ENCODE measurements around the gene PPP2R2B.
A peak's percentile ranks its signal among the peaks of the same experiment; 100 is the strongest.

The PPP2R2B gene

GRCh38 chr5:146880966-146881365 is 2.4 kb upstream of the PPP2R2B start:
- Histone ChIP-seq H3K36me3 (ENCODE audit: insufficient read depth) (no peaks in the 10 kb centered on the region), H3K4me2 (no peak overlapping the region), H4K20me1 (ENCODE audit: insufficient read depth) (no peaks in the 10 kb centered on the region), H3K9ac (no peak overlapping the region), H3K27ac (no peak overlapping the region), H3K79me2 (ENCODE audit: insufficient read depth, low read depth) (no peaks in the 10 kb centered on the region), H3K27me3 (ENCODE audit: insufficient read depth, low read depth) (no peaks in the 10 kb centered on the region), H2AFZ (ENCODE audit: low read depth) (no peak overlapping the region), H3K4me3 (IDR thresholded peaks at IDR 0.05; ENCODE audit: insufficient read depth, low read depth, low read length) (no peak overlapping the region), H3K4me1 (ENCODE audit: low read depth, poor library complexity, severe bottlenecking) (peaks cover 11% of the 10 kb centered on the region)
- no peak for TF ChIP-seq CTCF (conservative IDR thresholded peaks at IDR 0.05; ENCODE audit: low read depth, low read length)

GRCh38 chr5:146877783-146878475 is 628 bp downstream of the PPP2R2B start:
- Histone ChIP-seq H3K9ac (peak overlapping the region; percentile 53; the same call in 1 of the 2 replicates), H3K4me3 (IDR thresholded peaks at IDR 0.05; ENCODE audit: insufficient read depth, low read depth, low read length) (peak overlapping the region; percentile 16), H3K79me2 (ENCODE audit: insufficient read depth, low read depth) (no peaks in the 10 kb centered on the region), H3K27ac (no peak overlapping the region), H3K36me3 (ENCODE audit: insufficient read depth) (no peaks in the 10 kb centered on the region), H2AFZ (ENCODE audit: low read depth) (peak overlapping the region; percentile 91), H3K4me1 (ENCODE audit: low read depth, poor library complexity, severe bottlenecking) (peaks cover 11% of the 10 kb centered on the region), H3K4me2 (peak overlapping the region; percentile 80), H4K20me1 (ENCODE audit: insufficient read depth) (no peaks in the 10 kb centered on the region), H3K27me3 (ENCODE audit: insufficient read depth, low read depth) (no peaks in the 10 kb centered on the region)
- no peak for TF ChIP-seq CTCF (conservative IDR thresholded peaks at IDR 0.05; ENCODE audit: low read depth, low read length)

- H3K27me3 ChIP-seq (ENCODE audit: insufficient read depth, low read depth) = no peaks in the 10 kb centered on the region
- no peaks in the 10 kb centered on the region for H3K79me2 ChIP-seq (ENCODE audit: insufficient read depth, low read depth)
- peak overlapping the region; percentile 53; the same call in 1 of the 2 replicates for H3K9ac ChIP-seq
- H3K36me3 ChIP-seq (ENCODE audit: insufficient read depth) = no peaks in the 10 kb centered on the region
- peaks cover 11% of the 10 kb centered on the region for H3K4me1 ChIP-seq (ENCODE audit: low read depth, poor library complexity, severe bottlenecking)
- no peaks in the 10 kb centered on the region for H4K20me1 ChIP-seq (ENCODE audit: insufficient read depth)
- no peak overlapping the region for H3K27ac ChIP-seq
- TF ChIP-seq CTCF (conservative IDR thresholded peaks at IDR 0.05; ENCODE audit: low read depth, low read length) = no peak
- H2AFZ ChIP-seq (ENCODE audit: low read depth) = peak overlapping the region; percentile 91
- H3K4me3 ChIP-seq (IDR thresholded peaks at IDR 0.05; ENCODE audit: insufficient read depth, low read depth, low read length) = peak overlapping the region; percentile 16
- H3K4me2 ChIP-seq = peak overlapping the region; percentile 80
Measured at GRCh38 chr5:146877178-146877681, 1.3 kb downstream of the PPP2R2B start.

GRCh38 chr5:146873186-146873917 is 5.2 kb downstream of the PPP2R2B start:
- no peak for TF ChIP-seq CTCF (conservative IDR thresholded peaks at IDR 0.05; ENCODE audit: low read depth, low read length)
- Histone ChIP-seq H3K27ac (no peak overlapping the region), H3K27me3 (ENCODE audit: insufficient read depth, low read depth) (no peaks in the 10 kb centered on the region), H3K4me2 (no peak overlapping the region), H2AFZ (ENCODE audit: low read depth) (no peak overlapping the region), H3K4me3 (IDR thresholded peaks at IDR 0.05; ENCODE audit: insufficient read depth, low read depth, low read length) (no peak overlapping the region), H3K79me2 (ENCODE audit: insufficient read depth, low read depth) (no peaks in the 10 kb centered on the region), H3K4me1 (ENCODE audit: low read depth, poor library complexity, severe bottlenecking) (peaks cover 11% of the 10 kb centered on the region), H3K36me3 (ENCODE audit: insufficient read depth) (no peaks in the 10 kb centered on the region), H3K9ac (no peak overlapping the region), H4K20me1 (ENCODE audit: insufficient read depth) (no peaks in the 10 kb centered on the region)
